CD1c-positive myeloid dendritic cell (primary cell): ENCODE data around the gene HSP90AA1.
A peak's percentile ranks its signal among the peaks of the same experiment; 100 is the strongest.
"Not testable (repeated sequence)": the region's sequence is repeated elsewhere in the genome, so short reads cannot be mapped to it uniquely, and the experiment has no call there.

Source experiments
- DNase-seq: peaks from one replicate; pipeline ENCODE4 v3.0.0-alpha.2; 2016; ENCODE audit errors: extremely low spot score

HSP90AA1 gene

GRCh38 chr14:102071283-102071998 lies 15.4 kb downstream of the HSP90AA1 start:
- no peak for DNase-seq

- DNase-seq: no peak
Measured at GRCh38 chr14:102066041-102066451, 20.8 kb downstream of the HSP90AA1 start.

- DNase-seq: not testable (repeated sequence)
Measured at GRCh38 chr14:102064590-102064989, 22.3 kb downstream of the HSP90AA1 start.

GRCh38 chr14:102063808-102064429 lies 22.9 kb downstream of the HSP90AA1 start:
- DNase-seq: no peak

- DNase-seq: peak; percentile 91
Measured at GRCh38 chr14:102063109-102063807, 23.6 kb downstream of the HSP90AA1 start.

- DNase-seq: no peak
Measured at GRCh38 chr14:102058961-102059360, 27.9 kb downstream of the HSP90AA1 start.

- DNase-seq: no peak
Measured at GRCh38 chr14:102058146-102058545, 28.7 kb downstream of the HSP90AA1 start.

GRCh38 chr14:102057480-102058114 lies 29.2 kb downstream of the HSP90AA1 start:
- DNase-seq: no peak

- DNase-seq: no peak
Measured at GRCh38 chr14:102056694-102057442, 30.0 kb downstream of the HSP90AA1 start.

GRCh38 chr14:102055181-102055901 lies 31.5 kb downstream of the HSP90AA1 start:
- no peak for DNase-seq

- DNase-seq: no peak
Measured at GRCh38 chr14:102052522-102052921, 34.3 kb downstream of the HSP90AA1 start.

- no peak for DNase-seq
Measured at GRCh38 chr14:102050625-102051024, 36.2 kb downstream of the HSP90AA1 start.

GRCh38 chr14:102050026-102050405 lies 36.8 kb downstream of the HSP90AA1 start:
- DNase-seq: no peak

GRCh38 chr14:102049258-102050025 lies 37.4 kb downstream of the HSP90AA1 start:
- DNase-seq: no peak

- DNase-seq: no peak
Measured at GRCh38 chr14:102047808-102048540, 38.9 kb downstream of the HSP90AA1 start.

- peak; percentile 13 for DNase-seq
Measured at GRCh38 chr14:102046337-102047278, 40.2 kb downstream of the HSP90AA1 start.

GRCh38 chr14:102044566-102044965 lies 42.3 kb downstream of the HSP90AA1 start:
- no peak for DNase-seq

GRCh38 chr14:102043251-102044025 lies 43.4 kb downstream of the HSP90AA1 start:
- DNase-seq: no peak
